Ishikawa (cell line): ENCODE measurements around the gene VAMP5.

Source experiments
- CEBPB ChIP-seq: IDR thresholded peaks from 2 replicates; pipeline ENCODE4 v1.6.1; 2012
- CREB1 ChIP-seq: IDR thresholded peaks from 2 replicates; pipeline ENCODE4 v1.6.1; 2012; ENCODE audit warnings: low read depth
- EGR1 ChIP-seq: IDR thresholded peaks from 2 replicates; pipeline ENCODE4 v1.6.1; 2012
- EP300 ChIP-seq: IDR thresholded peaks from 2 replicates; pipeline ENCODE4 v1.6.1; 2012; ENCODE audit warnings: borderline replicate concordance
- FOXM1 ChIP-seq: IDR thresholded peaks from 2 replicates; pipeline ENCODE4 v1.6.1; 2012; ENCODE audit warnings: low read depth, borderline replicate concordance
- MAX ChIP-seq: IDR thresholded peaks from 2 replicates; pipeline ENCODE4 v1.6.1; 2012
- NFIC ChIP-seq: IDR thresholded peaks from 2 replicates; pipeline ENCODE4 v1.6.1; 2012
- RAD21 ChIP-seq: IDR thresholded peaks from 2 replicates; pipeline ENCODE4 v1.6.1; 2012; ENCODE audit warnings: low read depth
- REST ChIP-seq: IDR thresholded peaks from 2 replicates; pipeline ENCODE4 v1.6.1; 2012; ENCODE audit warnings: low read depth, mild to moderate bottlenecking
- TAF1 ChIP-seq: IDR thresholded peaks from 2 replicates; pipeline ENCODE4 v1.6.1; 2012; ENCODE audit warnings: low read depth, mild to moderate bottlenecking
- TCF12 ChIP-seq: IDR thresholded peaks from 2 replicates; pipeline ENCODE4 v1.6.1; 2012; ENCODE audit warnings: low read depth
- TEAD4 ChIP-seq: IDR thresholded peaks from 2 replicates; pipeline ENCODE4 v1.6.1; 2012
- USF1 ChIP-seq: IDR thresholded peaks from 2 replicates; pipeline ENCODE4 v1.6.1; 2012
- YY1 ChIP-seq: IDR thresholded peaks from 2 replicates; pipeline ENCODE4 v1.6.1; 2012; ENCODE audit warnings: low read depth
- ZBTB7A ChIP-seq: IDR thresholded peaks from 2 replicates; pipeline ENCODE4 v1.6.1; 2012; ENCODE audit warnings: low read depth

The VAMP5 gene

GRCh38 chr2:85635636-85636035 lies 51.4 kb downstream of the VAMP5 start:
- TF ChIP-seq EGR1 (no peak), CEBPB (no peak), REST (no peak), RAD21 (no peak), CREB1 (no peak), TCF12 (no peak), TEAD4 (no peak), TAF1 (no peak), NFIC (no peak), YY1 (no peak), EP300 (no peak), USF1 (no peak), ZBTB7A (no peak), MAX (no peak), FOXM1 (no peak)

- no peak for TF ChIP-seq RAD21
- no peak for TF ChIP-seq EP300
- TF ChIP-seq CEBPB = no peak
- TF ChIP-seq YY1 = no peak
- no peak for TF ChIP-seq MAX
- no peak for TF ChIP-seq TAF1
- no peak for TF ChIP-seq EGR1
- no peak for TF ChIP-seq FOXM1
- no peak for TF ChIP-seq TCF12
- no peak for TF ChIP-seq NFIC
- TF ChIP-seq USF1 = no peak
Observed at GRCh38 chr2:85642725-85643124, 58.5 kb downstream of the VAMP5 start.
